Neural progenitor cell (in vitro differentiated cells): ENCODE results near the gene REXO5. TPM values are rescaled to one million over a fixed set of nuclear protein-coding genes. Genes with fewer than 3 reads are reported as not detected.
"Not testable (repeated sequence)": the region's sequence is repeated elsewhere in the genome, so short reads cannot be mapped to it uniquely, and the experiment has no call there.

Source experiments
- DNase-seq: peaks from one replicate; pipeline ENCODE4 v3.0.0-alpha.2; 2016; ENCODE audit warnings: low spot score
- H2AFZ ChIP-seq: fragments of 200-600 bp; sonication (generic); replicated peaks from 2 replicates; pipeline ENCODE4 v1.6.1; 2016; ENCODE audit warnings: antibody characterized with exemption
- H3F3A ChIP-seq: fragments of 200-600 bp; sonication (generic); 2 replicates; pipeline ENCODE4 v1.6.1; 2016; ENCODE audit warnings: antibody characterized with exemption, low read depth
- H3K27ac ChIP-seq: fragments of 200-600 bp; sonication (generic); 2 replicates; pipeline ENCODE4 v1.5.1; 2016; ENCODE audit warnings: mild to moderate bottlenecking
- H3K27me3 ChIP-seq: fragments of 200-600 bp; sonication (generic); 2 replicates; pipeline ENCODE4 v1.6.1; 2016; ENCODE audit warnings: mild to moderate bottlenecking, moderate library complexity
- H3K36me3 ChIP-seq: fragments of 200-600 bp; sonication (generic); 2 replicates; pipeline ENCODE4 v1.5.1; 2016
- H3K4me1 ChIP-seq: fragments of 200-600 bp; sonication (generic); 2 replicates; pipeline ENCODE4 v1.6.1; 2016; ENCODE audit warnings: mixed run types
- H3K4me2 ChIP-seq: fragments of 200-600 bp; sonication (generic); 2 replicates; pipeline ENCODE4 v1.6.1; 2016
- H3K4me3 ChIP-seq: fragments of 200-600 bp; sonication (generic); 2 replicates; pipeline ENCODE4 v1.5.1; 2016
- H3K79me2 ChIP-seq: fragments of 200-600 bp; sonication (generic); 2 replicates; pipeline ENCODE4 v1.6.1; 2016; ENCODE audit warnings: low read depth
- H3K9ac ChIP-seq: fragments of 200-600 bp; sonication (generic); 2 replicates; pipeline ENCODE4 v1.6.1; 2016
- H3K9me3 ChIP-seq: fragments of 200-600 bp; sonication (generic); 2 replicates; pipeline ENCODE4 v1.5.1; 2016; ENCODE audit warnings: low read depth
- H4K20me1 ChIP-seq: fragments of 200-600 bp; sonication (generic); 2 replicates; pipeline ENCODE4 v1.6.1; 2016; ENCODE audit warnings: low read depth
- H3K27ac Mint-ChIP-seq: 3 replicates; pipeline ENCODE4 v1.8.0; 2021; ENCODE audit warnings: mixed read lengths
- H3K27me3 Mint-ChIP-seq: 2 replicates; pipeline ENCODE4 v1.8.0; 2022; ENCODE audit warnings: low read depth, mild to moderate bottlenecking, inconsistent platforms, moderate library complexity, mixed read lengths; ENCODE audit not compliant: insufficient read depth
- H3K36me3 Mint-ChIP-seq: 3 replicates; pipeline ENCODE4 v1.8.0; 2021; ENCODE audit warnings: mixed read lengths
- H3K4me1 Mint-ChIP-seq: 3 replicates; pipeline ENCODE4 v1.8.0; 2021; ENCODE audit warnings: mixed read lengths
- H3K4me3 Mint-ChIP-seq: 3 replicates; pipeline ENCODE4 v1.8.0; 2021; ENCODE audit warnings: mild to moderate bottlenecking, moderate library complexity, mixed read lengths
- H3K9me3 Mint-ChIP-seq: 3 replicates; pipeline ENCODE4 v1.8.0; 2020; ENCODE audit warnings: mixed read lengths
- CTCF ChIP-seq: fragments of 200-600 bp; sonication (generic); IDR thresholded peaks from 2 replicates; pipeline ENCODE4 v1.5.1; 2017; ENCODE audit warnings: antibody characterized with exemption, mild to moderate bottlenecking
- EZH2 ChIP-seq: fragments of 200-600 bp; sonication (generic); IDR thresholded peaks from 2 replicates; pipeline ENCODE4 v1.6.1; 2017; ENCODE audit warnings: antibody characterized with exemption, mild to moderate bottlenecking, moderate library complexity
- EZH2phosphoT487 ChIP-seq: fragments of 200-600 bp; sonication (generic); IDR thresholded peaks from 2 replicates; pipeline ENCODE4 v1.6.1; 2017; ENCODE audit warnings: antibody characterized with exemption
- total RNA-seq: library from RNA; depleted of rRNA; stranded (reverse); fragments of >200 nt; gene quantifications from 2 replicates; pipeline ENCODE4 v1.2.3, GENCODE V29; 2015; ENCODE audit warnings: low replicate concordance

REXO5 gene
- total RNA-seq, 1 donor from 2014 or later = 13.1 TPM

GRCh38 chr16:20762404-20763123 lies 43.8 kb upstream of the REXO5 start:
- no peak overlapping the region for H2AFZ ChIP-seq
- H3K27me3 Mint-ChIP-seq = peaks cover 4% of the 10 kb centered on the region
- peaks cover 8% of the 10 kb centered on the region for H3K9me3 Mint-ChIP-seq
- TF ChIP-seq EZH2phosphoT487 (no peak), CTCF (no peak), EZH2 (no peak)
- no peaks in the 10 kb centered on the region for H3K36me3 Mint-ChIP-seq
- peaks cover 5% of the 10 kb centered on the region for H3K4me1 Mint-ChIP-seq
- H3K4me3 Mint-ChIP-seq = no peak overlapping the region
- H3F3A ChIP-seq = no peaks in the 10 kb centered on the region
- H3K79me2 ChIP-seq = no peaks in the 10 kb centered on the region
- DNase-seq = no peak
- H3K4me2 ChIP-seq = no peak overlapping the region
- peaks cover 4% of the 10 kb centered on the region for H3K9me3 ChIP-seq
- no peak overlapping the region for H3K4me3 ChIP-seq
- no peaks in the 10 kb centered on the region for H3K27me3 ChIP-seq
- no peak overlapping the region for H3K9ac ChIP-seq
- H4K20me1 ChIP-seq = no peaks in the 10 kb centered on the region
- no peaks in the 10 kb centered on the region for H3K4me1 ChIP-seq
- no peak overlapping the region for H3K27ac ChIP-seq
- H3K27ac Mint-ChIP-seq = no peak overlapping the region
- no peaks in the 10 kb centered on the region for H3K36me3 ChIP-seq

DNA sequence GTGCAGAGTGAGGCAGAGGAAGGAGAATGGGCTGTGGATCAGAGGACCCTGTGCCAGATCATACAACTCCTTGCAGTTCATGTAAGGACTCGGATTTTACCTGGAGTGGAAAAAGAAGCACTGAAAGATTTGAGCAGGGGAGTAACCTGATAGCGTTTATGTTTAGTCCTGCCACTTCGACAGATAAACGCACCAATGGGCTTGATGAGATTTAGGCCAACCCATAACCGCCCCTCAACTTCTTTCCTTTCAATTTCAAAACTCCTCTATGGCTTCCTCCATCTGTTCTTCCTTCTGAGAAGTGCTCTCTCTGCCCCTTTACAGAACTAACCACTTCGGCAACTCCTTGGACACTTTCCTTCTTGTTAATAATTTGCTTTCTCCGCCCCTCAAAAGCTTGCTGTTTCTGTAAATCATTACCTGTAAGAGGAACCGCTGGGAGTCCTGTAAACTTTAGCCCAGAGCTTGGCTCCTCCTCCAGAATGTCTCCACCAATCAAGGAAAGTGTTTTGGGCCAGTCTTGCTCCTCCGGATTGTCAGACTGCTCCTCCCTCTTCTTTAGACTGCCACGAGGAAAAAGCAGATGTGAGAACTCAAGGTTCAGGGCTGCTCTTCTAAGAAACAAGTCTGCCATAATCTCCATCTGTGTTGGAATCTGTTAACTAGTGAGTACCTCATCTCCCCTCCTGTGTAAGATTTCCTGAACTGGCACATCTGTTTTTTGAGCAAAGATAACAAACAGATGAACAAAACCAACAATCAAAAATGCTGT lies 42.7 kb upstream of the REXO5 start, which contains the start of gene ACSM3:
TSS of gene ACSM3 (plus strand) at position 554 of the 772 bp plus-strand sequence. CDS start 6,021 bp downstream, outside the sequence.
- Histone ChIP-seq H3K27me3 (no peaks in the 10 kb centered on the region), H3F3A (no peaks in the 10 kb centered on the region), H3K4me3 (no peak within 1 kb of the TSS), H3K9me3 (peaks cover 4% of the 10 kb centered on the region), H3K9ac (no peak within 1 kb of the TSS), H3K36me3 (no peaks in the 10 kb centered on the region), H3K4me2 (peak within 1 kb of the TSS; percentile 50), H3K79me2 (no peaks in the 10 kb centered on the region), H3K4me1 (no peaks in the 10 kb centered on the region), H4K20me1 (no peaks in the 10 kb centered on the region), H3K27ac (no peak within 1 kb of the TSS), H2AFZ (peak within 1 kb of the TSS; percentile 100)
- peaks cover 5% of the 10 kb centered on the region for H3K4me1 Mint-ChIP-seq
- H3K4me3 Mint-ChIP-seq = peak within 1 kb of the TSS; percentile 16
- H3K27ac Mint-ChIP-seq = no peak within 1 kb of the TSS
- TF ChIP-seq EZH2phosphoT487 (no peak), CTCF (no peak), EZH2 (no peak)
- peak; percentile 52 for DNase-seq
- H3K27me3 Mint-ChIP-seq = peaks cover 4% of the 10 kb centered on the region
- peaks cover 8% of the 10 kb centered on the region for H3K9me3 Mint-ChIP-seq
- no peaks in the 10 kb centered on the region for H3K36me3 Mint-ChIP-seq

GRCh38 chr16:20764448-20764847 lies 41.9 kb upstream of the REXO5 start:
- H3K27ac ChIP-seq, H3K27me3 ChIP-seq, DNase-seq, H3K27me3 Mint-ChIP-seq, H3K4me3 ChIP-seq, H3K4me1 Mint-ChIP-seq, H4K20me1 ChIP-seq, H3K36me3 ChIP-seq, H3K9ac ChIP-seq, H3K79me2 ChIP-seq, H3K4me1 ChIP-seq, H3K36me3 Mint-ChIP-seq, H3K4me2 ChIP-seq, H3K9me3 Mint-ChIP-seq, H2AFZ ChIP-seq, H3K4me3 Mint-ChIP-seq, H3K9me3 ChIP-seq, H3K27ac Mint-ChIP-seq, H3F3A ChIP-seq: not testable (repeated sequence)

- TF ChIP-seq CTCF (no peak), EZH2phosphoT487 (no peak), EZH2 (no peak)
- Histone ChIP-seq H3K4me2 (no peak overlapping the region), H3K36me3 (no peaks in the 10 kb centered on the region), H3K9me3 (peaks cover 4% of the 10 kb centered on the region), H3K4me1 (no peaks in the 10 kb centered on the region), H3K27ac (no peak overlapping the region), H3K9ac (no peak overlapping the region), H3F3A (no peaks in the 10 kb centered on the region), H3K4me3 (no peak overlapping the region), H2AFZ (no peak overlapping the region), H4K20me1 (no peaks in the 10 kb centered on the region), H3K27me3 (no peaks in the 10 kb centered on the region), H3K79me2 (no peaks in the 10 kb centered on the region)
- no peak overlapping the region for H3K4me3 Mint-ChIP-seq
- DNase-seq = no peak
- peaks cover 4% of the 10 kb centered on the region for H3K27me3 Mint-ChIP-seq
- H3K9me3 Mint-ChIP-seq = peaks cover 8% of the 10 kb centered on the region
- peaks cover 5% of the 10 kb centered on the region for H3K4me1 Mint-ChIP-seq
- H3K36me3 Mint-ChIP-seq = no peaks in the 10 kb centered on the region
- H3K27ac Mint-ChIP-seq = no peak overlapping the region
These were observed 40.6 kb upstream of the REXO5 start for GRCh38 chr16:20765732-20766131.
